Ishikawa (cell line): ENCODE data around the gene ABCC8.

Experiments used
- CEBPB ChIP-seq: IDR thresholded peaks from 2 replicates; pipeline ENCODE4 v1.6.1; 2012
- CREB1 ChIP-seq: IDR thresholded peaks from 2 replicates; pipeline ENCODE4 v1.6.1; 2012; ENCODE audit warnings: low read depth
- EGR1 ChIP-seq: IDR thresholded peaks from 2 replicates; pipeline ENCODE4 v1.6.1; 2012
- EP300 ChIP-seq: IDR thresholded peaks from 2 replicates; pipeline ENCODE4 v1.6.1; 2012; ENCODE audit warnings: borderline replicate concordance
- FOXM1 ChIP-seq: IDR thresholded peaks from 2 replicates; pipeline ENCODE4 v1.6.1; 2012; ENCODE audit warnings: low read depth, borderline replicate concordance
- MAX ChIP-seq: IDR thresholded peaks from 2 replicates; pipeline ENCODE4 v1.6.1; 2012
- NFIC ChIP-seq: IDR thresholded peaks from 2 replicates; pipeline ENCODE4 v1.6.1; 2012
- RAD21 ChIP-seq: IDR thresholded peaks from 2 replicates; pipeline ENCODE4 v1.6.1; 2012; ENCODE audit warnings: low read depth
- REST ChIP-seq: IDR thresholded peaks from 2 replicates; pipeline ENCODE4 v1.6.1; 2012; ENCODE audit warnings: low read depth, mild to moderate bottlenecking
- TAF1 ChIP-seq: IDR thresholded peaks from 2 replicates; pipeline ENCODE4 v1.6.1; 2012; ENCODE audit warnings: low read depth, mild to moderate bottlenecking
- TCF12 ChIP-seq: IDR thresholded peaks from 2 replicates; pipeline ENCODE4 v1.6.1; 2012; ENCODE audit warnings: low read depth
- TEAD4 ChIP-seq: IDR thresholded peaks from 2 replicates; pipeline ENCODE4 v1.6.1; 2012
- USF1 ChIP-seq: IDR thresholded peaks from 2 replicates; pipeline ENCODE4 v1.6.1; 2012
- YY1 ChIP-seq: IDR thresholded peaks from 2 replicates; pipeline ENCODE4 v1.6.1; 2012; ENCODE audit warnings: low read depth
- ZBTB7A ChIP-seq: IDR thresholded peaks from 2 replicates; pipeline ENCODE4 v1.6.1; 2012; ENCODE audit warnings: low read depth

The ABCC8 gene

GRCh38 chr11:17516551-17517150, 40.0 kb upstream of the ABCC8 start:
- TF ChIP-seq CEBPB = no peak
- no peak for TF ChIP-seq RAD21
- TF ChIP-seq MAX = no peak
- no peak for TF ChIP-seq EGR1
- TF ChIP-seq YY1 = no peak
- TF ChIP-seq USF1 = no peak
- TF ChIP-seq REST = no peak
- no peak for TF ChIP-seq TEAD4
- no peak for TF ChIP-seq EP300
- TF ChIP-seq FOXM1 = no peak
- TF ChIP-seq TAF1 = no peak
- TF ChIP-seq TCF12 = no peak
- TF ChIP-seq NFIC = no peak
- TF ChIP-seq CREB1 = no peak
- TF ChIP-seq ZBTB7A = no peak

GRCh38 chr11:17515443-17516176, 39.0 kb upstream of the ABCC8 start:
- no peak for TF ChIP-seq NFIC
- no peak for TF ChIP-seq FOXM1
- no peak for TF ChIP-seq YY1
- no peak for TF ChIP-seq MAX

- TF ChIP-seq CREB1 = no peak
- TF ChIP-seq EP300 = no peak
- TF ChIP-seq RAD21 = no peak
- TF ChIP-seq FOXM1 = no peak
- TF ChIP-seq TEAD4 = no peak
- TF ChIP-seq TAF1 = no peak
- no peak for TF ChIP-seq NFIC
- TF ChIP-seq YY1 = no peak
- TF ChIP-seq EGR1 = no peak
- no peak for TF ChIP-seq REST
- no peak for TF ChIP-seq USF1
- TF ChIP-seq TCF12 = no peak
- TF ChIP-seq ZBTB7A = no peak
- TF ChIP-seq MAX = no peak
- no peak for TF ChIP-seq CEBPB
Measured at GRCh38 chr11:17514476-17514875, 37.8 kb upstream of the ABCC8 start.

- TF ChIP-seq CREB1 (no peak), CEBPB (no peak), RAD21 (no peak), TEAD4 (no peak), TAF1 (no peak), FOXM1 (no peak), ZBTB7A (no peak), YY1 (no peak), MAX (no peak), EGR1 (no peak), TCF12 (no peak), REST (no peak), NFIC (no peak), EP300 (no peak), USF1 (no peak)
Measured at GRCh38 chr11:17513853-17514252, 37.2 kb upstream of the ABCC8 start.
